Thymus (tissue), 11 donors: ENCODE measurements around the gene C1orf35. TPM values are rescaled to one million over a fixed set of nuclear protein-coding genes. Genes with fewer than 3 reads are reported as not detected.
A peak's percentile ranks its signal among the peaks of the same experiment; 100 is the strongest.

Experiments
- DNase-seq, 9 donors: peaks; one replicate each; pipeline ENCODE4 v3.0.0-alpha.2; 2013; ENCODE audit warnings: low spot score in 9 of 9, low read depth in 6 of 9, missing footprints in 1 of 9
- H3K27ac ChIP-seq, 2 donors: one replicate each; pipeline ENCODE4 v1.5.1; 2013; ENCODE audit warnings: control low read depth in 1 of 2, low read depth in 1 of 2, low read length in 1 of 2, mild to moderate bottlenecking in 1 of 2, moderate library complexity in 1 of 2
- H3K27me3 ChIP-seq, 2 donors: one replicate each; pipeline ENCODE4 v1.5.1; 2013; ENCODE audit warnings: low read length in 1 of 2; ENCODE audit not compliant: control insufficient read depth in 2 of 2, insufficient read depth in 1 of 2
- H3K36me3 ChIP-seq, 2 donors: one replicate each; pipeline ENCODE4 v1.5.1; 2013; ENCODE audit warnings: low read length in 1 of 2, mild to moderate bottlenecking in 1 of 2, moderate library complexity in 1 of 2; ENCODE audit not compliant: control insufficient read depth in 2 of 2, insufficient read depth in 2 of 2
- H3K4me1 ChIP-seq, 2 donors: one replicate each; pipeline ENCODE4 v1.5.1; 2013; ENCODE audit warnings: low read length in 2 of 2; ENCODE audit not compliant: control insufficient read depth in 2 of 2, insufficient read depth in 2 of 2
- H3K4me3 ChIP-seq, 2 donors: one replicate each; pipeline ENCODE4 v1.5.1; 2013; ENCODE audit warnings: low read length in 2 of 2, control low read depth in 1 of 2, mild to moderate bottlenecking in 1 of 2
- H3K9me3 ChIP-seq, 2 donors: one replicate each; pipeline ENCODE4 v1.5.1; 2013; ENCODE audit warnings: low read length in 1 of 2, mild to moderate bottlenecking in 1 of 2; ENCODE audit not compliant: control insufficient read depth in 2 of 2, insufficient read depth in 1 of 2
- WGBS: extraction: QIAGEN DNeasy Blood & Tissue Kit; methylation state at CpG from one replicate; pipeline ENCODE4 v1.1.7; 2013; 5-methylcytosine and 5-hydroxymethylcytosine counted together
- polyA plus RNA-seq: library from polyadenylated mRNA; stranded (reverse); fragments of 200-250 nt; gene quantifications from one replicate; pipeline ENCODE4 v1.2.3, GENCODE V29; 2013
- total RNA-seq: library from RNA; stranded (reverse); fragments of 120-200 nt; gene quantifications from one replicate; pipeline ENCODE4 v1.2.4, GENCODE V29; 2013
- donor health status: healthy.

Gene C1orf35
- total and polyA plus RNA-seq, 2 donors, result 17.5 to 26.1 TPM

GRCh38 chr1:228059634-228060457, 43.3 kb downstream of the C1orf35 start:
- 9% methylated on average over 33 of the region's 33 CpGs for WGBS
- H3K9me3 ChIP-seq, result peaks cover 3 to 15% of the 10 kb centered on the region in 2 donors
- H3K4me3 ChIP-seq, result peak overlapping the region in 1 of 2 donors; percentile 29
- peaks cover 40 to 86% of the 10 kb centered on the region in 2 donors for H3K27me3 ChIP-seq
- H3K27ac ChIP-seq, result no peak overlapping the region
- DNase-seq, result peak in 2 of 9 donors; percentile 36 to 45
- H3K36me3 ChIP-seq, result no peaks in the 10 kb centered on the region
- peaks cover 4 to 14% of the 10 kb centered on the region in 2 donors for H3K4me1 ChIP-seq

- peaks cover 4 to 14% of the 10 kb centered on the region in 2 donors for H3K4me1 ChIP-seq
- H3K27ac ChIP-seq, result no peak overlapping the region
- peaks cover 3 to 15% of the 10 kb centered on the region in 2 donors for H3K9me3 ChIP-seq
- WGBS, result 13% methylated on average over 66 of the region's 66 CpGs
- H3K36me3 ChIP-seq, result no peaks in the 10 kb centered on the region
- peaks cover 40 to 84% of the 10 kb centered on the region in 2 donors for H3K27me3 ChIP-seq
- peak in 1 of 9 donors; percentile 35 for DNase-seq
- H3K4me3 ChIP-seq, result peak overlapping the region in 1 of 2 donors; percentile 29
These were observed 44.0 kb downstream of the C1orf35 start for GRCh38 chr1:228058949-228059633.

DNA sequence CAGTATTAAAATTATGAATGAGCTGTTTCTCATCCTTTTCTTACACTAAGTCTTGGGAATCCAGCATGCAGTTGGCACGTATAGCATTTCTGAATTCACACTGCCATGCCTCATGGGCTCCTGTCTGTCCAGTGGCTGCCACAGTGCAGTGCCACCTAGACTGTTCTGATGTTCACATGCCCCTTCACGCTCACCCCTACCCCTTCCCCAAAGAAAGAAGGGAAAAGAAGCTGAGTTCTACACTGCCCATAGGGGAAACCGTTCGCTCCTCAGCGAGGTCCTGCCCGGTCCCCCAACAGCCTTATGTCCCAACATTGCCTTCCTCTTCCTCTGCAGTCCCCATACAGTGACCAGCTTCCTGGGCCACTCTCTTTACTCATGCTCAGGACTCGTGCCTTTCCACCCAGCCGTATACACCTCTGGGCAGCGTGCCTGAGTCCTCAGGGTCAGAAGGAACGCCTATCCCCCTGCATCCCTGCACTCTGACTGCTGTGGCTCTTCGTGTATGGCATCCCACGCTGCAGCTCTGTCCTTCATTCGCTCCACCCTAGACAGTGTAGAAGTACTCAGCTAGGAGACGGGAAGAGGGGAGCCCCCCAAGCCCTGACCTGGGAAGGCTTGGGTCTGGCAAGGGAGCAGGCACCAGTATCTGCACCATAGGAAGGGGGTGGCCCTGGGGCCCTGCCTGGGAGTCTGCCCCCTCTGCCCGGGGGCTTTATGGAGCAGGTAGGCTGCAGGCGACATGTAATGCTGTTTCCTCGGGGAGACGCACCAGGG, 44.8 kb downstream of the C1orf35 start:
- no peak for DNase-seq
- Histone ChIP-seq H3K36me3 (no peaks in the 10 kb centered on the region), H3K27ac (no peak overlapping the region), H3K4me3 (no peak overlapping the region), H3K27me3 (peaks cover 40 to 78% of the 10 kb centered on the region in 2 donors), H3K4me1 (peaks cover 4 to 14% of the 10 kb centered on the region in 2 donors), H3K9me3 (peaks cover 3 to 15% of the 10 kb centered on the region in 2 donors)
- WGBS, result 57% methylated on average over 18 of the region's 18 CpGs

Other genes starting within 250 kb of the C1orf35 start
- 0.24 TPM for gene WNT9A, start 155.4 kb downstream of the C1orf35 start, total RNA-seq
- gene WNT9A, start 155.4 kb downstream of the C1orf35 start, polyA plus RNA-seq, result 2.9 TPM
- not detected for gene WNT3A, start 96.3 kb downstream of the C1orf35 start, total RNA-seq
- 0.02 TPM for gene WNT3A, start 96.3 kb downstream of the C1orf35 start, polyA plus RNA-seq
- gene ARF1, start 20.6 kb downstream of the C1orf35 start, total RNA-seq, result 133 TPM
- gene ARF1, start 20.6 kb downstream of the C1orf35 start, polyA plus RNA-seq, result 227 TPM
- 58.5 TPM for gene MRPL55, start 6.0 kb upstream of the C1orf35 start, total RNA-seq
- gene MRPL55, start 6.0 kb upstream of the C1orf35 start, polyA plus RNA-seq, result 96.7 TPM
- gene GUK1, start 37.0 kb upstream of the C1orf35 start, total RNA-seq, result 313 TPM
- gene GUK1, start 37.0 kb upstream of the C1orf35 start, polyA plus RNA-seq, result 370 TPM
- gene GJC2, start 46.6 kb upstream of the C1orf35 start, total RNA-seq, result 1.5 TPM
- gene GJC2, start 46.6 kb upstream of the C1orf35 start, polyA plus RNA-seq, result 1.2 TPM
- 4.2 TPM for gene IBA57, start 62.5 kb upstream of the C1orf35 start, total RNA-seq
- gene IBA57, start 62.5 kb upstream of the C1orf35 start, polyA plus RNA-seq, result 1.7 TPM
- gene OBSCN, start 104.7 kb upstream of the C1orf35 start, total RNA-seq, result 10.1 TPM
- 75.9 TPM for gene OBSCN, start 104.7 kb upstream of the C1orf35 start, polyA plus RNA-seq